ENCODE results near the gene GSAP.

Gene GSAP

DNA sequence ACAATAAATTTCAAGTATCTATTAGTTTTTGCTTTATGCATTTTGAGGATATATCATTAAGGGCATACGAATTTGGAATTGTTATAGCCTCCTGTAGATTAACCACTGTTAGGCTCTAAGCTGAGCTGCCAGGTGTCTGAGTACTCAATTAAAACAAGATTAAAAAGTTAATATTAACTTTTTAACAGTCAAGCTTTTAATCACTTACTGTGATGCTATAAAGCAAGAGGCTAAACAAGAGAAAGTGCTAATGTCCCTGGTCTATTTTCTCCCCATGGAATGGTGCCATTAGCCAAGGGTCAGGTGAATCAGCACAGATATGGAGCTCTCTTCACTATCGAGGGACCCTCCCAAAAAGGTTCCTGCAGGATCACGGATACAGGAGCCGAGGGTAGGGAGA is 9.7 kb downstream of the GSAP start:
- no peak for DNase-seq

DNA sequence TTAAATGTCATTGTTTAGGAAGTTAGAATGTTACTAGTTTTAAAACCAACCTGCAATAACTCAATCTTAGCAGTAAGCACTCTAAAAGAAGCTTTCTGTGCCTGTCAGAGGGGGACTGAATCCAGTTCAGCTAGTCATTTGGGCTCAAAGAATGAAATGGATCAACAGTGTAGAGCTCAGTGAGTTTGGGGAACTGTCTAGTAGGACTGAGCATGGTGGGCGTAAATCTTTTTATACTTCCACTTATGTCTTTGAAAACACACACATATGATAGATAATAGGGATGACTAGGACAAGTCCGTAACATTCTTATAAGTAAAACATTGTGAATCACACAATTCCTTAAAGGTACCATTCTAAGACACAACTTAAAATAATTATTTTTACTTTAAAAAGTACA is 11.5 kb downstream of the GSAP start:
- no peak for DNase-seq

DNA sequence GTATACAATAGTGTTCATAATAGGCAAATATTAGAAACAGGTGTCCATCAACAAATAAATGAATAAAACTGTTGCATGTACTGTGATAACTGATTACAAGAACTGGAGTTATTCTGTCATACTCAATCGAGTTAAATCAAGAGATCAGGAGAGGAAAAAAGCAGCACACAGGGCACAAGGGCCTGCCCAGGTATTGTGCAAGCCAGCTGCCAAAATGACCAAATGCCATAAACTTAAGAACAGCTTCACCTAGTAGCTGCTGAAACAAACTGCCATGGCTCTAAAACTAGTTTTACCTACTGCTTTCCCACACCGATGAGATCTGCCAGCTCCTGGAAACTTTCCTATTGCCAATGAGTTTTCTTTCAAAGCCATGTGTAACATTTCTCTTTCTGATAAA is 12.2 kb downstream of the GSAP start:
- no peak for DNase-seq

DNA sequence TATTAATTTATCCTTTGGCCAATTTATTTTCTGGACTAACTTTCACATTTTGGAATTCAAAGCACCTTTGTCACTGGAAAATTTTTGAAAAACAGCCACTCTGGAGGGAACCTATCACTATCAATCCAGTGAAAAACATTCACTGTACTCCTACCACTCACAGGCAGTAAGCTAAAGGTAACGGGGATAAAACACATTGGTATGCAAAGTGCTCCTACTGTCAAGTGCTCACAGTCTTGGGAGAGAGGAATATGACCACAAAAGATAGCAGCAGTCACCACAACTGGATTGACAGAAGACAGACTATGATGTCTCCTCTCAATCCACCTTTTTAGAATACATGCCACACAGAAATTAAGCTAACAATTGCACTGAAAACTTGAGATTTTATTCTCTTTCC is 13.3 kb downstream of the GSAP start:
- no peak for DNase-seq

DNA sequence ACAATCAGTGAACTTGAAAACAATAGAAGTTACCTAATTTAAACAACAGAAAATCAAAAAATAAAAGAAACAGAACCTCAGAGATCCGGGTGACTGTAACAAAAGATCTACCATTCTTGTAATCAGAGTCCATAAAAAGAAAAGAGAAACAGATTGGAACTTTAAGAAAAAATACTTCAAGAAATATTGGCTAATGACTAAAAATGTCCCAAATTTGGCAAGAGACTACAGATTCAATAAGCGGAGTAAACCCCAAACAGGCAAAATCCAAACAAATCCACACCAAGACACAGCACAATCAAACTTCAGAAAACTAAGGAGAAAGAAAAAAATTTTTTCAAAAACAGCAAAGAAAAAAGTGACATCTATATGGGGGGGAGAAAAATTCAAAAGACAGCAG is 15.1 kb downstream of the GSAP start:
- no peak for DNase-seq

DNA sequence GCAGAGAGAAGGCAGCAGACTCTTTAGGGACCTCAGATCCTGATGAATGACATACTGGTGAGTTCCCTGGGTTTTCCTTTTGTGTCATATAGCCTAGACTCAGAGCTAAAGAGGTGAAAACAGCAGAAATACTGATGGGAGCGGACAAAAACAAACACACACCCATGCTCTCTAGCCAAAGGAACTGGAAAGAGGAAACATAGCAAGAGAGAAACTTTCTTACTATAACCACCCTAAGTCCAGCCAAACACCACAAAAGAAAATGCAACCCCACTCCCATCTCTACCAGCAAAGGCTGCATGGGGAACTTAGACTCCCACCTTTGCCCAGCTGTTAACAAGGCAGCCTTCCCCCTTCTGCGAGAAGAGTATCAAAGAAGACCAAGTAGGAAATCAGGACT is 16.3 kb downstream of the GSAP start:
- no peak for DNase-seq

DNA sequence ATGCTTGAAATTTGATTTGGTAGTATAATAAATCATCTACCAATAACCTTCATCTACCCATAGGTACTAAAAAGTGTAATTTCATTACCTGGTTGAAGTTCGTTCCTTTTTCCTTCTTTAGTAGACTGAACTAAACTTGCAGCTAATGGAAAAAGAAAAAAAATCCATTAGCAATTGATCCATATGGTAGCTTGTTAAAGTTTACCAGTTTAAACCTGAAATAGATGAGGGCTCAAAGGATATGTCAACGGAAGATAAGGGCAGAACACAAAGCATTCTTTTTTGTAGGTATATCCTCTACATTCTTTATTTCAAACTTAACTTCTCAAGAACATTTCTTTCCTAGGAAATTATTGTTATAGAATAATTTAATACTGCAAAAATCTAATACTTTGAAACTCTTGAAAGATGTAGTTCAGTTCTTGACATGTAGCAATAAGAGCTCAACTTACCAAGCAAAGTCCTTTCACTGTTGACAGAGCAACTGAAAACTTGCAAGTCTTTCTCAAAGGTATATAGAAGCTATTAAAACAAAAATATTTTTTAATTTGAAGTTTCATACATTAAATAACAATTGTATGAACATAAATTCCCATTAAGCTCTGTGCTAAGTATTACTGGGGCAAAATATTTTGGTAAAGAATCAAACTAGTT is 19.1 kb downstream of the GSAP start:
- DNase-seq = no peak

DNA sequence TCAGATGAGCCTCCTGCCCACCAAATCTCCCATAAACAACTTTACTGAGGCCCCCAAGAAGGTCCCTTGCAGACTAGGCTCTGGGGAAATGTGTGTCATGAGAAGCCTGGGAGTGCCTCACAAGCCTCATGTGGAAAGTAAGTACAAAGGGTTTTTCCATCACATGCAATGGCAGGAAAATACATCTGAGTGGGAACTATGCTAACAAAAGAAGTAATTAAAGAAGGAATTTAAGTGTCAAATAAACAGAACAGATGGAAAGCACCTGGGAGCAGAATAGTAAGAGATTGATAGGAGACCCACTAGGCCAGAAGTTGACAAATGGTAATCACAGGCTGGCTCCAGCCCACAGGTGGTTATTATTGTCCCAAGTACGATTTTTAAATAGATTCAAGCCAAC is 20.5 kb downstream of the GSAP start:
- DNase-seq = no peak

DNA sequence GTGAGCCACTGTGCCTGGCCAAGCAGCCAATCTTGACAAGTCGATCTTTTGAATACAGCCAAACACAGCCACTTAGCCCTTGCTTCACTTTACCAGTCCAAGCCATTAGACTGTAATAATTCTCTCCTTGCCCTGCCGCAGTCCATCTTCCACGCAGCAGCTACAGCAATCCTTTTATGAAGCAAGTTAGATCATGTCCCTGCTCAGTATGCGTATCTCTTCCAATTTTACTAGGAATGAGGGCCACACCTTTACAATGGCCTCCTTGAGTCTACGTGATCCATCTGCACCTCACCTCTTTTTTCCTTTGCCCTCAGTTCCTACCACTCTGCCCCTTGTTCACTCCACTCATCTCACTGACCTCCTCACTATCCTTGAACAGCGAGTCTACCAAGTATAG is 22.2 kb downstream of the GSAP start:
- DNase-seq = no peak

DNA sequence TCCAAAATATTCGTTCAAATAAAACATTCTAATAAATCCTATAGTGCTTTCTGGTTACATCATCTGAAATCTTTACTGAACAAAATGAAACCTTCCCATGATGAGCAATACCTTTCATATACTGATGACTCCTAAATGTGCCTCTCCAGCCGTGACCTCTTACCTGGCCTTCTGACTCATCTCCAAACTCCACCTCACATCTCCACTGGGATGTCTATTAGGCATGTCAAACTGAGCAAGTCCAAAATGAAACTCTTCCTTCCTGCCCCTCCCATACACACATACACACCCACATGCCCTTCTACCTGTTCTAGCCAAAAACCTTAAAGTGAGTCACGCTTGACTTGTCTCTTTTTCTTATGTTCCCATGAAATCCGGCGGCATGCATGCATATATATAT is 22.9 kb downstream of the GSAP start:
- DNase-seq = no peak

DNA sequence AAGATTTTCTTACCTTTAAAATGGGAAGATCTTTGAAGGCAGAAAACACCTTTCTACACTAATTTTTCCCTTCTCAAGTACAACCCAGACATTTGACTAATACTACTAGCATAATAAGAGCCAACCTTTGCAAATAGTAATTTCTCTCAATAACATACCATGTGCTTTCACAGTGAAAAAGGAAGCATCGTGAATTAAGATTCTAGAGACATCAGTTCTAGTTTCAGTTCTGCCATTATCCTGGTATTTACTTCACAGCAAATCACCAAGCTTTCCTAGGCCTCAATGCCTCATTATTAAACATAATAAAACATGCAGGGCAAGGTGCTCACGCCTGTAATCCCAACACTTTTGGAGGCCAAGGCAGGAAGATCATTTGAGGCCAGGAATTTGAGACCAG is 24.9 kb downstream of the GSAP start:
- DNase-seq = no peak

DNA sequence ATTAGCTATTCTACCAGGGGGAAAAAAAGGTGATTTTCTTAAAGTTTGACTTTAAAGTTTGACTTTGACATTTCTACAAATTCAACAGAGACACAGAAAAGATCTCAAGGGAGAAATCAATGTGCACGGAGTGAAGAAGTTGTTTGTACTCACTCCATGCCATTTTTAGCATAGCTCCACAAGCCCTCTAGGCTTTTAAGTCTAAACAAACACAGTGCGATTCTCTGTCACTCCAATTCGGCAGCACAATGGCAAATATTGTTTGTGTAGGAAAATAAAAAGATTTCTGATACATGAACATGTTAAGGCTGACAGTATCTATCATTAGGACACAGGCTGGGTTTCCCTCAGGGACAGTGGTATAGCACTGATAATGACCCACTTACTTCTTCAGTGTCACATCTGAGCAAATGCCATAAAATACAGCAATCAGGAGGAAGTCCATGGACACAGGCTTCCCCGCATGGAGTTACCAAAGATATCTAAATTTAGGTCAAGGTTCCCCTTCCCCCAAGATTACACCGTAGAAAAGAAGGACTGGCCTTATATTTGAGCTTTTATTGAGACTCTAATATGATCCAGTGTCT is 28.0 kb downstream of the GSAP start:
- DNase-seq = no peak

DNA sequence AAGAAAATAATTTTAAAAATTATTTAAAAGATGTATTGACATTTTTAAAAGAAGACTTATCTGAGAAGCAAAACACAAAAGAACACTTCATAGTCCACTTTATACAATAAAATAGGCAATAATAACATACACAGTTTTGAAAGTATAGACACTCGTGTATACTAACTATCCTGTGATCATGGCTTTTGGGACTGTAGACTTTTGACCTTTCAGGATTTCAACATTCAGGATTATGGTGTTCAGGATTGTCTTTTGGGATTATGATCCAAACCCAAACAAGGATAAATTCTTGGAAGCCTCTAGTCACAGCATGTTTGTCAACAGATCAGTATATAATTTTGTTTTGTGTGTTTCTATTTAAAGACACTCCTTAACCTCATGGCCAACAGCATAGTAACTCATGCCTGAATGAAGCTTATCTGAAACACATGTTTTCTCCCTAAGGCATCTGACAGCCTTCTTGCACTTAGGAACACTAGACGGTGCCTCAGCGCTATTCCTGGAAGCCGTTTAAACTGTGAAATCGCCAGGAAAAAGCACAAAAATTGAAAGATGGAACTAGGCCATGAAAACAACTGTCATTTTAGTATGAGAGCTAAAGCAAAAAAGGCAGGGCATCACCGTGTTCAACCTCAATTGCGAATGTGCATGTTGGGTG is 29.9 kb downstream of the GSAP start:
- DNase-seq = no peak

DNA sequence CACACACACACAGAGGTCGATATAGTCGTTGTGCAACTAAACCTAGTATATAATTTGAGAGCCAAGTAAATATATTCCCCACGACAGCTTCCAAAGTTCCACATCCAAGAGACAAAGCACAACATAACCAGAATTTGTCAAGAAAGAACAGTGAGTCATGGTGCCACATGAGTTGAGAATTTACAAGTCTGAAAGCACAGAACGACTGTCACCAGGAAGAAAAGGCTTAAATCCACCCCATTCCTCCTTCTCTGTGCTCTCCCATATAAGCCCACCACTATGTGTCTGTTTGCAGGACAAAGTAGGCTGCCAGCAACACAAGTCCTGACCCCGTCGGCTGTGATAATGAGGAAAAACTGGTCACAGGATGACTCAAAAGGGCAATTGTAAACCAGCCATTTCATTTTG is 32.8 kb downstream of the GSAP start:
- DNase-seq = no peak

DNA sequence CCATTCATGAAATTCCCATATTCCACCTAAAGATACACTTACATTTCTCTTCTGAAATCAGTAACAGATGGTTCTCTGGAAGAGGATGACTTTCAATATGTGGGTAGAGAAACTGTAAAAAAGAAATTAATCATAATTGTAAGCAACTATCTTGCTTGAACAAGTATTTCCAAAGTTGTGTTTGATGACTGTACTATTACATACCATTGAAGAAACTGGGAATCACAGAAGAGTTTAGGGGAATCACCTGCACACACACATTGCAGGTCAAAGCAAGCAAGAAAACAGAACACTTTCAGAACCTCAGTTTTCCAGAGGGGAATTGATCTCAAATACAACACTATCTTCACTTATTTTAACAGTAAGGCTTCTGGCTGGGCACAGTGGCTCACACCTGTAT is 33.6 kb downstream of the GSAP start:
- DNase-seq = no peak

DNA sequence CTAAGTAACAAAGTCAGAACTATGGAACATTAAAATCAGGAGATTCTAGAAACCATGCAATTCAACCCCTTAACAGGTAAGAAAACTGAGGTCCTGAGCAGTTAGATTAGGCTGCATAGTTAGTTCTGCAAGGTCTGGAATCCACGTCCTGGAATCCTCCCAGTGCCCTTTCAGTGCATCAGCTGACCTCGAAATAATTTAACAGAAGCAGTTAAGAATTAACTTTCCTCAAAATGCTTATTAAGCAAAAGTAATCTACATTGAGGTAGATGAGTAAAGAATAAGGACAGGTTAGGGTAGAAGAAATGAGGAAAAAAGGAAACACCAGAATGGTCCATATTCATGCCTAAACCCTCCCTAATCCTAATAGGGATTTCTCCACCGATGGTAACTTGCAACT is 37.6 kb downstream of the GSAP start:
- no peak for DNase-seq

DNA sequence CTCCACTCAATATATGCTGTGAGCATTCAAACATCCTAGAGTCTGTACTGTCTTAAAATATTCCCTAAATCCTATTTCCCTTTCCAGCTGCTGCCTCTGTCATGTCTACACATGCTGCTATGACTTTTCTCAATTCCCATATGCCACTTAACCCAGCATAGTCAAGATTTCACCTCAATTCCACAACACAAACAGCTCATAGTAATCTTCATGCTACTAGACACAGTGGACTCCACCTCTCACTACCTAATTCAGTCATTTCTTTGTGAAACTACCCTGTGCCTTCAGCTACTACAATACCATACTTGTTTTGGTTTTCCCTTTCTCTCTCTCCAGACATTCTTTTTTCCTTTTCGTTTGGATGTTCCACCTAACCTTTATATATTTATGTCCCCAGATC is 45.5 kb downstream of the GSAP start:
- DNase-seq = no peak

DNA sequence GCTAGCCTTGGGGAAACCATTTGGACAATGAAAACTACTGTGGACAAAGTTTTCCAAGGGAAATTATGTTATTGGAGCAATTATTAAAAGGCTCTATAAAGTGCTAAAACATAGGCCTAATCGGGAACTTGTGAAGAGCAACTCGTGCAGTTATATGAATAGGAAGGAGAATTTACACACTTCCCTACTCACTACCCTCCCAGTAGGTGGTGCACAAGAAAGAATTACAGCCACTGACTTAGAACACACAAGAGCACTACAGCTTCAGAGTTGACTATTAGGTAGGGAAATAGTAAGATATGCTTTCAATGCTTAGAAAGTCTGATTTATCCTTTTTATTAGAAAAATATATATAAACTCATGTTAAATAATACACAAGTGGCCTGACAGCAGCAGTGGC is 47.2 kb downstream of the GSAP start:
- no peak for DNase-seq

DNA sequence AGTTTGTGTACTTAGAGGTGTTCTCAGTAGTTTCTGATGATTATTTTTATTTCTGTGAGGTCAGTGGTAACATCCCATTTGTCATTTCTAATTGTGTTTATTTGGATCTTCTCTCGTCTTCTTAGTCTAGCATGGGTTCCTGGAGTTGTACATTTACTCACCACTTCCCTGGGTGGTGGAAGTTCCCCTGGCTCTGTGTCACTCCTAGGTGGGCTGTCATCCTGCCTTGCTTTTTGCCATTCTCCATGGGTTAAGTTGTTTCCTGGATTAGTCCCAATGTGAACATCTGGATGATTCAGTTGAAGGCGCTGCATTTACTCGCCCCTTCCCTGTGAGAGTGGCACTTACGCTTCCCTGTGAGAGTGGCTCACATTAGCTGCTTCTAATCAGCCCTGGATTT is 48.2 kb downstream of the GSAP start:
- DNase-seq = no peak

DNA sequence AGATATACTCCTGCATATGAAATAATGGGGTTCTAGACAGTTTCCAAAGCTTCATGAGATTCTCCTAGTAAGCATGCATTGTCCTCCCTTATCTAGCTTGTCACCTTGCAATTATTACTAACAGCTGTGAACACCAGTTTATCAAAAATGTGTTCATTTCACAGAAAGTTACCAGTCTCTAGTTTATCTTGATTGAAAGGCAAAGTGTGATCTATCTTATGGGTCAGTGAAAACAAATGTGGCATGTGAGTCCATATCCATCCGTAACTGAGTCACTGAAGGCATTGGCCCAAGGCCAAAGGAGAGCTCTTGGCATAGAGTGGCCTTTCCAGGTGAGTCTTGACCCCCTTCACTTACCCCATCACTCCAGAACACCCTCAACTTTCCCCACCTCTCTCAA is 53.2 kb downstream of the GSAP start:
- DNase-seq = no peak

DNA sequence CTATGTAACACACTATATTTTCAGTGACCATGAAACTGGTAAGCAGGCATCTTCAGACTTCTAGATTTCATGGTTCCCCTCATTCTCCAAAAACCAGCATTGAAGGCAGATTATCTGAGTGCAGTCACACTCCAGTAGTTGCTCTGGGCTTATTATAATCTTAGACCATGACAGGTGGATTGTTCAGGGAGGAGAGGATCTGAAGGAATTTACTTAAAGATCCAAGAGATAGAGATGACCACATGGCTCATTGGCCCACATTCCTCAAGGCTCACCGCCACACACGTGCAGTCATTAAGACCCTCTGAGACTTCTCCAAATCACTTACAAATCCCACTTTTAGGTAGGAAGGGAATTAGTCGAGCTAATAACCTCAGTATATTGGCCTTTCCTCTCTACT is 55.2 kb downstream of the GSAP start:
- no peak for DNase-seq

DNA sequence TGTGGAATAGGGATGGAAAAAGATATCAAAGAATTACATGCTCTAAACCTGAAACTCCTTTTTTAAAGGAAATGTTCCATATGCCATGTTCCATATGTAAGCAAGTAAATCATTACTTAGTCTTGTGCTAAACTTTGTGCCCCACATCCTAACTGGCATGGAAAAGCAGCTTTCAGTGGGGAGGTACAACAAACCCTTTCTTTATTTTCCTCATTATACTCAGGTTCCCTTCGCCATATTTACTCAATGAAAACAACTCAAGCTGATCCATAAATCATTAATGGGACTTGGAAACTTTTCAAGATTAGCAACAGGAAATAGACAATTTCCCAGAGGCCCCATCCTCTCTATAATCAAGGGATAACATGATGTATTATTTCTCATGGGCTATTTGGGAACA is 56.0 kb downstream of the GSAP start:
- DNase-seq = no peak

DNA sequence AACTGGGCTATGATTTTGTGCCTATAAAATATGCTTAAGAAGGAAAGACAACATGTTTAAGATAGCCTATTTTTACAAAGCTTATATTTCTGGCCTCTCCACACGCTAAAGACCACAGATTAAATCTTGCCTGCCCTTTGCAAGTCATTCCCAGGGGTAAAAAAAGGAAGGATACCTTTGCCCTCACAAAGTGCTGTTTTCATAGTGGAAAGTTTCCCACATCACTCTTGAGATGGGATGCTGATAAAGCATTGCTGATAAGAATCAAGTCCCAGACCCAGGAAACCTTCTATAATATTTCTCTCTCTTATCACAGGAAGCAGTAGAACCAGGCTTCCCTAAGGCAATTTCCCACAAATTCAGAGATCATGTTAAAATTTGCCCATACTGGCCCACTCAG is 56.5 kb downstream of the GSAP start:
- DNase-seq = no peak

DNA sequence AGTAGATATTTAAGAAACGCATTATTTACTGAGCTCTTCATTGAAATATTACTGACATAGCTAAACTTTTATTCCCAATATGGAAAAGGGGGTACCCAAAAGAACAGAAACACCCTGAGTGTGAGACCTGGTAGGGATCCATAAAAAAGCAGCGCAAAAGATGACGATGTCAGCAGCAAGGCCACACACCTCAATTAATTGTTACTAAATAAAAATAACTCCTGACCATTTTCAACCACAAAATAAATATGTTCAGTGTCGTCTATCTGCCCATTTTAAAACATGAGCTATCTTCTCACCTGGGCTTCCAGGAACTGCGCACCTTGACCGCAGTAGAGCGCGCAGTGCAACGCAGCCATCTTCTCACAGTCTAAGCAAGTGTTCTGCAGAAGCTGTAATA is 61.2 kb downstream of the GSAP start:
- no peak for DNase-seq

DNA sequence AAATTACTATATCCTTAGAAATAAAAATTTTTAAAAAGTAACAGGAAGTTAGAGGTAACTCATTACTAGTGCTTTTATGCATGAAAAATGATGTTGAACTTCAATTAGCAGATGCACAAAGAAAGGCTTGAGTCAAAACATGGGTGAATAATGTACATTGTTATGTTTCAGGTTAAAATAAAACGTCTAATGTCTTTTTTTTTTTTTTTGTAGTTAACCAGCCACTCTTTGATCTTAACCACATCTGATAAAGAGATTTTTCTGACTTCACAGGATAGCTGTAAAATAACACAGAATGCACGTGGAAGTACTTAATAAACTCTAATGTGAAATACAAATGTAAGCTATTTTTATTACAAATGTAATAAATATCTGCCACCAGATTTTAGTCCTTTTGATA is 61.7 kb downstream of the GSAP start:
- DNase-seq = no peak
